ENCODE measurements around the gene TMEM161A. TPM values are rescaled to one million over a fixed set of nuclear protein-coding genes. Genes with fewer than 3 reads are reported as not detected.

Gene TMEM161A
- total and polyA plus RNA-seq, 9 of the 15 experiments (the other 6 are each of a cell fraction or from before 2014, with no cell fraction given) = 0.63 to 92.3 (median 38.9) TPM

DNA sequence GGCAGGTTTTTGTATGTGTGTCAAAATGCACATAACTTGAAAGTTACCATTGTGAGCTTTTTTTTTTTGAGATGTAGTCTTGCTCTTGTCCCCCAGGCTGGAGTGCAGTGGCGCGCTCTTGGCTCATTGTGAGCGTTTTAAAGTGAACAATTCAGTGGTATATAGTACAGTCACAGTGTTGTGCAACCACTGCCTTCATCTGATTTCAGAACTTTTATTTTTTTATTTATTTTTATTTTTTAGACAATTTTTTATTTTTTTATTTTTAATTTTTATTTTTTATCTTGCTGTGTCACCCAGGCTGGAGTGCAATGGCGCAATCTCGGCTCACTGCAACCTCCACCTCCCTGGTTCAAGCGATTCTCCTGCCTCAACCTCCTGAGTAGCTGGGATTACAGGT lies 59.5 kb downstream of the TMEM161A start:
- Histone ChIP-seq H3K79me2 (ENCODE audit: control insufficient read depth, insufficient read depth, low read length) (peaks cover 34% of the 10 kb centered on the region), H3K9me1 (ENCODE audit: control insufficient read depth, insufficient read depth, low read length) (peaks cover 4% of the 10 kb centered on the region), H2AFZ (ENCODE audit: low read depth, low read length) (no peak overlapping the region), H3K4me2 (ENCODE audit: insufficient read depth, low read length) (no peak overlapping the region), H3K27me3 (ENCODE audit: control insufficient read depth in 2 of 2, insufficient read depth in 2 of 2, low read length in 2 of 2) (no peaks in the 10 kb centered on the region), H3K4me3 (no peak overlapping the region), H3K9me3 (replicated peaks; ENCODE audit: control insufficient read depth, insufficient read depth, low read depth, low read length) (no peaks in the 10 kb centered on the region), H3K4me1 (replicated peaks in 1 of 2; ENCODE audit: control insufficient read depth in 2 of 2, insufficient read depth in 2 of 2, low read length in 2 of 2) (peaks cover 7 to 14% of the 10 kb centered on the region in 2 experiments; a peak in 3 of 5 replicates), H3K36me3 (ENCODE audit: control insufficient read depth, insufficient read depth, low read length) (peaks cover 48% of the 10 kb centered on the region; the same call in 2 of the 3 replicates), H3K9ac (ENCODE audit: insufficient read depth in 1 of 2, low read depth in 2 of 2, low read length in 2 of 2) (no peak overlapping the region; a peak in 1 of 4 replicates), H4K20me1 (replicated peaks; ENCODE audit: control insufficient read depth, insufficient read depth, low read length) (peaks cover 6% of the 10 kb centered on the region; the same call in 1 of the 2 replicates), H3K27ac (ENCODE audit: extremely low read depth, low read depth, low read length) (no peak overlapping the region)
- ChIA-PET CTCF (ENCODE audit: low intra/inter-chr PET ratio) (no interaction called here), POLR2A (interaction anchor here (1.1 to 1.8 kb wide), 2 partner anchors 9 to 11 kb away, joined by 3 to 7 read pairs; no protein-coding TSS in a partner anchor)
- no peak for ATAC-seq
- WGBS (ENCODE audit: insufficient coverage, low coverage, missing lambda C conversion rate) = 84% methylated on average over 6 of the region's 6 CpGs
- FAIRE-seq = no peak
- no peak for DNase-seq (ENCODE audit: extremely low read depth in 1 of 4, low spot score in 3 of 4)
- in situ Hi-C loops (cut with MboI) = no loop called here
- BruUV-seq (replicated peaks) = no TSS peak
- intact Hi-C loops (cut with micrococcal nuclease) = no loop called here
- no peak for TF ChIP-seq SRSF7 (optimal IDR thresholded peaks at IDR 0.05; ENCODE audit: low read depth, low read length)
- no peak for TF ChIP-seq MED1 (CRISPR knock-in tag; IDR thresholded peaks at IDR 0.05; ENCODE audit: borderline replicate concordance)
- peak; percentile 78 for TF ChIP-seq CEBPB (tag; IDR thresholded peaks at IDR 0.05)
- no peak for TF ChIP-seq ZBTB1 (CRISPR knock-in tag; IDR thresholded peaks at IDR 0.05; ENCODE audit: borderline replicate concordance, low read depth)
- TF ChIP-seq PCBP1 (IDR thresholded peaks at IDR 0.05; ENCODE audit: low read depth, low read length, poor library complexity, severe bottlenecking) = no peak
- TF ChIP-seq, protein P1, sequence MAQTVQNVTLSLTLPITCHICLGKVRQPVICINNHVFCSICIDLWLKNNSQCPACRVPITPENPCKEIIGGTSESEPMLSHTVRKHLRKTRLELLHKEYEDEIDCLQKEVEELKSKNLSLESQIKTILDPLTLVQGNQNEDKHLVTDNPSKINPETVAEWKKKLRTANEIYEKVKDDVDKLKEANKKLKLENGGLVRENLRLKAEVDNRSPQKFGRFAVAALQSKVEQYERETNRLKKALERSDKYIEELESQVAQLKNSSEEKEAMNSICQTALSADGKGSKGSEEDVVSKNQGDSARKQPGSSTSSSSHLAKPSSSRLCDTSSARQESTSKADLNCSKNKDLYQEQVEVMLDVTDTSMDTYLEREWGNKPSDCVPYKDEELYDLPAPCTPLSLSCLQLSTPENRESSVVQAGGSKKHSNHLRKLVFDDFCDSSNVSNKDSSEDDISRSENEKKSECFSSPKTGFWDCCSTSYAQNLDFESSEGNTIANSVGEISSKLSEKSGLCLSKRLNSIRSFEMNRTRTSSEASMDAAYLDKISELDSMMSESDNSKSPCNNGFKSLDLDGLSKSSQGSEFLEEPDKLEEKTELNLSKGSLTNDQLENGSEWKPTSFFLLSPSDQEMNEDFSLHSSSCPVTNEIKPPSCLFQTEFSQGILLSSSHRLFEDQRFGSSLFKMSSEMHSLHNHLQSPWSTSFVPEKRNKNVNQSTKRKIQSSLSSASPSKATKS (CRISPR knock-in tag; IDR thresholded peaks at IDR 0.05) = no peak
- no peak for TF ChIP-seq MYBL2 (IDR thresholded peaks at IDR 0.05; ENCODE audit: low read depth)
- TF ChIP-seq MYBL2 (CRISPR knock-in tag; IDR thresholded peaks at IDR 0.05; ENCODE audit: borderline replicate concordance) = no peak
- no peak for TF ChIP-seq JUND (IDR thresholded peaks at IDR 0.05; ENCODE audit: borderline replicate concordance, low read depth, low read length)
- TF ChIP-seq JUND (tag; IDR thresholded peaks at IDR 0.05; ENCODE audit: borderline replicate concordance, low read depth, low read length) = no peak
- TF ChIP-seq, protein P2, sequence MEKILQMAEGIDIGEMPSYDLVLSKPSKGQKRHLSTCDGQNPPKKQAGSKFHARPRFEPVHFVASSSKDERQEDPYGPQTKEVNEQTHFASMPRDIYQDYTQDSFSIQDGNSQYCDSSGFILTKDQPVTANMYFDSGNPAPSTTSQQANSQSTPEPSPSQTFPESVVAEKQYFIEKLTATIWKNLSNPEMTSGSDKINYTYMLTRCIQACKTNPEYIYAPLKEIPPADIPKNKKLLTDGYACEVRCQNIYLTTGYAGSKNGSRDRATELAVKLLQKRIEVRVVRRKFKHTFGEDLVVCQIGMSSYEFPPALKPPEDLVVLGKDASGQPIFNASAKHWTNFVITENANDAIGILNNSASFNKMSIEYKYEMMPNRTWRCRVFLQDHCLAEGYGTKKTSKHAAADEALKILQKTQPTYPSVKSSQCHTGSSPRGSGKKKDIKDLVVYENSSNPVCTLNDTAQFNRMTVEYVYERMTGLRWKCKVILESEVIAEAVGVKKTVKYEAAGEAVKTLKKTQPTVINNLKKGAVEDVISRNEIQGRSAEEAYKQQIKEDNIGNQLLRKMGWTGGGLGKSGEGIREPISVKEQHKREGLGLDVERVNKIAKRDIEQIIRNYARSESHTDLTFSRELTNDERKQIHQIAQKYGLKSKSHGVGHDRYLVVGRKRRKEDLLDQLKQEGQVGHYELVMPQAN (IDR thresholded peaks at IDR 0.05; ENCODE audit: borderline replicate concordance) = no peak
- TF ChIP-seq CREM (IDR thresholded peaks at IDR 0.05; ENCODE audit: low read depth) = no peak
- no peak for TF ChIP-seq ILF3 (IDR thresholded peaks at IDR 0.05; ENCODE audit: borderline replicate concordance)
- TF ChIP-seq, protein P3, sequence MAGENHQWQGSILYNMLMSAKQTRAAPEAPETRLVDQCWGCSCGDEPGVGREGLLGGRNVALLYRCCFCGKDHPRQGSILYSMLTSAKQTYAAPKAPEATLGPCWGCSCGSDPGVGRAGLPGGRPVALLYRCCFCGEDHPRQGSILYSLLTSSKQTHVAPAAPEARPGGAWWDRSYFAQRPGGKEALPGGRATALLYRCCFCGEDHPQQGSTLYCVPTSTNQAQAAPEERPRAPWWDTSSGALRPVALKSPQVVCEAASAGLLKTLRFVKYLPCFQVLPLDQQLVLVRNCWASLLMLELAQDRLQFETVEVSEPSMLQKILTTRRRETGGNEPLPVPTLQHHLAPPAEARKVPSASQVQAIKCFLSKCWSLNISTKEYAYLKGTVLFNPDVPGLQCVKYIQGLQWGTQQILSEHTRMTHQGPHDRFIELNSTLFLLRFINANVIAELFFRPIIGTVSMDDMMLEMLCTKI (IDR thresholded peaks at IDR 0.05; ENCODE audit: partially characterized antibody) = no peak
